Stimulated activated CD4-positive, alpha-beta T cell treated with anti-CD3 and anti-CD28 coated beads, Interleukin-1b, Interleukin-23, amount 100 ng/mL, for 1 hour (primary cell): ENCODE measurements around the gene STK10.

Experiments
- DNase-seq, 2 donors: peaks; one replicate each; pipeline ENCODE4 v3.0.0-alpha.2; 2020; ENCODE audit warnings: low read depth in 2 of 2

STK10 gene

DNA sequence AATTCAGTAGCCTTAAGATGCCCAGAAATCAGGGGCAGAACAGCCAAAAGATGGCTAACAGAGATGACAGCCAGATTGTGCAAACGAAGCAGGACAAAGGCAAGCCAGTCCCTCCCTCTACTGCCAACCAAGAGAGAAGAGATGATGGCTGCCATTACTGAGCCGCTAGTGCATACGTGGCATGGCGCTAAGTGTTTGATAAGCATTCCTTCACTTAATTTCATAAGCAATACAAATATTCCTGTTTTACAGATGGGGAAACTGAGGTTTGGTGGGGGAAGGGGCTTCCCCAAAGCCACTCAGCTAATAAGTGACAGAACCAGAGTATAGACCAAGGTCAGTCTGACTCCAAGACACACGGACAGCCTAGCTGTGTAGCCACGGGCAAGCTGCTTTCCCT lies 44.1 kb downstream of the STK10 start:
- DNase-seq, result no peak

DNA sequence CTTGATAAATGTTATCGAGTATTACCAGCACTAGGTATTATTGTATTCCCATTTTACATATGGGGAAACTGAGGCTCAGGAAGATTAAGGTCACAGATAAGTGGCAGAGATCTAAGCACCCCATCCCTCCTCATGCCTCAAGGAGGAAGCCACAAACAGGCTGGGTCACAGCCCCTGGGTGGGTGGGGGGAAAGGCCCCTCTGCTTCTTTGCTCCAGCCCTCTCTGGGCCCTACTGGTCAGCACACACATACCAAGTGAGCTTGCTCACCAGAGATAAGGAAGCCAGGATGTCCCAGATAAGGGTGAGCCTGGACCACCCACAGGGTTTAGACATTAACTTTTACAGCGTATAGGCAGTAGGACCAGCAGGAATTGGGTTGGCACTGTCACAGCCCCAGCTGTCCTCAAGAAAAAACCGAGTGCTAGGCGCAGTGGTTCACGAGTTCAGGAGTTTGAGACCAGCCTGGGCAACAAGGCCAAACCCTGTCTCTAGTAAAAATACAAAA lies 45.3 kb downstream of the STK10 start:
- no peak for DNase-seq

DNA sequence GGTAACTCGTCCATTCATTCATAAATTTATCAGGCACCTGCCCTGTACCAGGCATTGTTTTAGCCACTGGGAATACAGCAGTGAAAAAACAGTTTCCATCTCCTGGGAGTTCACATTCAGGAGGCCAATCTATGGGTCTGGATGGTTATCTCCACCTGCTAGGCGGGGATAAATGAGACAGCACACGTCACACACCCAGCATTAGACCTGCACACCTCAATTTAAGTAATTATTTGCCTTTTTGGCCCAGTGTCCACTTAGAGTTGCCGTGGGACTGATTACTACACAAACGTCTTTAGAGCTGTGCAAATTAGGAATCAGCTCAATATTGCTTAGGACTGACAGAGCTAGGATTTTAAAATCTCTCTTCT lies 46.1 kb downstream of the STK10 start:
- DNase-seq, result no peak

DNA sequence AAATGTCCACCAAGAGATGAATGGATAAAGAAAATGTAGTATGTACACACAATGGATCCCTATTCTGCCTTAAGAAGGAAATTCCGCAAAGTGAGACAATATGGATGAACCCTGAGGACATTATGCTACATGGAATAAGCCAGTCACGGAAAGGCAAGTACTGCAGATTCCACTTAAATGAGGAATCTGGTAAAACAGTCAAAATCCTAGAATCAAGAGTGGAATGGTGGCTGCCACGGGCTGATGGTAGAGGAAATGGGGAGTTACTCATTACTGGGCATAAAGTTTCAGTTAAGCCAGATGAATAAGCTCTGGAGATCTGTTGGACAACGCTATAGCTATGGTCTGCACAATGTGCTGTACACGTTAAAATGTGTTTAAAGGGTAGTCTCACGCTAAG lies 47.2 kb downstream of the STK10 start:
- DNase-seq, result no peak

DNA sequence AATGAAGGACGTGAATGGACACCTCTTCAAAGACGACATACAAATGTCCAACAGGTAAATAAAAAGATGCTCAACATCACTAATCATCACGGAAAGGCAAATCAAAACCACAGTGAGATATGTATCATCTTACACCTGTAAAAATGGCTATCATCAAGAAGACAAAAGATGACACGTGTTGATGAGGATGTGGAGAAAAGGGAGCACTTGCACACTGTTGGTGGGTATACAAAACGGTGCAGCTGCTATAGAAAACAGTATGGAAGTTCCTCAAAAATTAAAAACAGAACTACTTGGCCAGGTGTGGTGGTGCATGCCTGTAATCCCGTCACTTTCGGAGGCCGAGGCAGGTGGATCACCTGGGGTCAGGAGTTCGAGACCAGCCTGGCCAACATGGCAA lies 47.9 kb downstream of the STK10 start:
- no peak for DNase-seq

GRCh38 chr5:172137046-172137445 lies 51.0 kb downstream of the STK10 start:
- no peak for DNase-seq

DNA sequence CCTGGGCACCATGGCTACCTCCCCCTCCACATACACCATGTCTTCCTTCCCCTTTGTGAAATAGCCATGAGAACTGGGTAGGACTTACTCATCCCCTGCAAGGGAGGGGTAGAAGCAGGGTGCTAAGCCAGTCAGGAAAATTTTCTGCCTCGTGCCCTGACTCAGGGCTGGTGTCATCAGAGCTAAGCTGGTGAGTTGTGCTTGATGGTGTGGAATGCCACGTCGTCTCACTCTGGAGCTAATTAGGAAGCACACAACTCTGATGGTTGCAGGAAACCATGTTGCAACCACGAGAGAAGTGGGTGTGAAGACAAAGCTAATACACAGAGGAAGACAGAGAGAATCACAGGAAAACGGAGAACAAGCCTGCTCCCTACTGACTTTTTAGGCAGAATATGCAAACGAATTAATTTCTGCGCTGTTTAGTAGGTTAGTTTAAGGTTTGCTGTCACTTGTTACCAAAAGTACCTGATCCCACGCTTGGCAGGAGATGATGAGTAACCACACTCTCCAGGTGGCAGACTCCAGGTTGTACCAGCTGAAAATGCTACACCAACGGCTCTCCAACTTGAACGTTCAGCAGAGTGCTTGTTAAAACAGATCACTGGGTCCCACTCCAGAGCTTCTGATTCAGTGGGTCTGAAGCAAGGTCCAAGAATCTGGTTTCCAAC lies 54.5 kb downstream of the STK10 start:
- no peak for DNase-seq

GRCh38 chr5:172131690-172132089 lies 56.3 kb downstream of the STK10 start:
- DNase-seq, result no peak

DNA sequence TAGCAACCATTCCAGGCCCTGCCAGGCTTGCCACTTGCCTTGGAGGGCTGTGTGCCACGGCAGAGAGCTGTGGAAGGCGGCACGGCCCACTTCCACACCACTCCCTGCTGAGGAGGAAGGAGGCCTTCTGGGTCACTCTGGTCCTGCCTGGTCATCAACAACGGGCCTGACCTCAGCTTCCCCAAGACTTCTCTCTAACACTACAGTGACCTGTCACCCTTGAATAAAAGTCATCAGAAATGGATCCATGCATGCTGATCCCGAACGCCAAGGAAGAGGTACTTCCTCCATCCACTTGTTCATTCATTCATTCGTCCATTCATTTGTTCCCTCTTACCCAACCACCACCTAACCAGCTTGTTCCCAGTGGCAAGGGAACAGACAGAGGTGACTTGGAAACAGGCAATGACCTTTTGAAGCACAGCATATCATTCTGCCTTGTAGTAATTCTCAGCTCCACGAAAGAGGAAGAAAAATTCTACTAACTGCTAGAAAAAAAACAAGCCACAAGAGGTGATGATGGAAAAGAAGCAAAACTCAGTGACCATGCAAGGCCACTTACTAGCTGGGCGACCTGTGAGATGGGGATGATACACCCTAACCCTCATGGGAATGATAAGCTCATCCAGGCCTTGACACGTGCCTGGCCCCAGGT lies 58.6 kb downstream of the STK10 start:
- no peak for DNase-seq

DNA sequence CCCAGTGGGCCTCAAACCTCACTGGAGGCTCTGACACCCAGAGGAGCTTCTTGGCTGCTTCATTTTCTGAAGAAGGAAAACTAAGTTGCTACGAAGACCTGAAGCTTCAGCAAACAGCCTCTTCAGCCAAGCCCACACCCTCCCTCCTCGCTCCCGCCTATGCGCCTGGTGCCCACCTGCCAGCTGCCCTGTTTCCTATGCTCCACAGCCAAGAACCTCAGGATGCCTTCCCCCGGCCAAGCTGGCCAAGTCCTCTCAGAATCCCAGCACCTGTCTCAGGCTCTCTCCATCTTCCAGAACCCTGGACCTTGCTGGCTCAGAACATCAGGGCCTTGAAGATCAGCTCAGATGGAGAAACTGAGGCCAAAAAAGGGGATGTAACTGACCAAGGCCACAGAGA lies 60.4 kb downstream of the STK10 start:
- DNase-seq, result no peak

DNA sequence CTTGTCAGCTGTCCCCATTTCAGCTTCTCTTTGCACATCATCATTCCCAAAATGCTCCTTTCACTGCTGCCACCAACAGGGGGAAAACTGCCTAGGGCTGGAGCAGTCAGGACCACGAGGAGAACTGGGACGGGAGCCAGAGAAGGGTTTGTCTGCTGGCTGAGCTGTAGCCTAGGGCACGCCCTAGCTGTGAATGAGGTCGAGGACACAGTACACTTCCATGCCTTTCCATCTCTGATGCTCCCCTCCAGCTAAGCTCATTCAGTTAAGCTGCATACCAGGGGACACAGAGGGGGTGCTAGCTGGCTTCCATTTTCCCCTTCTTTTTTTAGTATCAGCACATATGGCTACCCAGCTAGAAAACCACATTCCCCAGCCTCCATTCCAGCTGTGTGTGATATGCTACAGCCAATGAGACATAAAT lies 64.7 kb downstream of the STK10 start:
- DNase-seq, result no peak

DNA sequence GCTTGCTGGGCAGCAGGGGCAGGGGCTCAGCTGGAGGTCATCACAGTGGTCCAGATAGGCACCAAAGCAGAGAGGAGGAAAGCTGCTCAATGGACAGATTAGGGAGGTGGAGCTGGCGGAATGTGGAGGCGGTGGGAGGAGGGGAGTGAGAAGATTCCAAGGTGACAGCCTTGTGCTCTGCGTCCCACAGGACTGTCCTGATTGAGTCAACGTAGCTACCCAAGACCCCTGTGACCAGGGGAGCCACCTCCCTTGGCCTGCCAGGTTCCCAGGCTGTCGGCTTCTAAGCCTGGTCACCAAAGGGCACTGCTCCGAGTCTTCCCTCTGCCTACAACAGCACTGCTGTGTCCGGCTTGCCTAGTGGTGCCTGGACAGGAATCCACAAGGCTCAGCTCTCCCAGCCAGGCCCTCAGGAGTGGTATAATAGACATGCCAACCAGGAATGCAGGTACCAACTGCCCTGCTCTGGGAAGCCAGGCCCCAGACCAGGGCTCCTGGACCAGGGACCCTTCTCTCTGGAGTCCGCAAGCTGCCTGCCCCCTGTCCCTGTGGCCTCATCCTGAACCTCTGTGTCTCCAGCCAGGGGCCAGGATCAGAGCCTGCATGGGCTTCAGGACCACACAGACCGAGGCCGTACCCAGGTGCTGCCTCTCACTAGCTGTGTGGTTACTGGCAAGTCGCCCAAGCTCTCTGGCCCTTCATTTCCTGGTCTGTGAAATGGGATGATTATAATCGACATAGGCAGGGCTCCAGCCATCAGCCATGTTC lies 67.9 kb downstream of the STK10 start:
- DNase-seq, result no peak

DNA sequence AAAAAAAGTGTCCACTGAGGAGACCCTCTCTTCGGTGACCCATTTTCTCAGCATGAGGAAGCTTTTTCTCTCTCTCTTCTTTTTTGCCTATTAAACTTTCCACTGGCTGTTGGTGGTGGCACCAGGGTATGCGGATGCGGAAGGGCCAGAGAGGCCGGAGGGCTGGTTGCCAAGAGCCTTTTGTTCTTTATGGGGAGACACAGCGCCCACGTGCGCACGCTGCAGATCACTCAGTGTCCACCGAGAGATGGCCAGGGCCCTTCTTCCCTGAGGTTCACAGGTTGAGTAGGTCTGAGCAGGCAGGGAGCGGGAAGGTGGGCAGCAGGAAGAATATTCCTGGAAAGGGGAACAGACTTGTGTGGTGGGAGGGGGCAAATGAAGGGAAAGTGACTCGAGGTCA lies 69.1 kb downstream of the STK10 start:
- no peak for DNase-seq

DNA sequence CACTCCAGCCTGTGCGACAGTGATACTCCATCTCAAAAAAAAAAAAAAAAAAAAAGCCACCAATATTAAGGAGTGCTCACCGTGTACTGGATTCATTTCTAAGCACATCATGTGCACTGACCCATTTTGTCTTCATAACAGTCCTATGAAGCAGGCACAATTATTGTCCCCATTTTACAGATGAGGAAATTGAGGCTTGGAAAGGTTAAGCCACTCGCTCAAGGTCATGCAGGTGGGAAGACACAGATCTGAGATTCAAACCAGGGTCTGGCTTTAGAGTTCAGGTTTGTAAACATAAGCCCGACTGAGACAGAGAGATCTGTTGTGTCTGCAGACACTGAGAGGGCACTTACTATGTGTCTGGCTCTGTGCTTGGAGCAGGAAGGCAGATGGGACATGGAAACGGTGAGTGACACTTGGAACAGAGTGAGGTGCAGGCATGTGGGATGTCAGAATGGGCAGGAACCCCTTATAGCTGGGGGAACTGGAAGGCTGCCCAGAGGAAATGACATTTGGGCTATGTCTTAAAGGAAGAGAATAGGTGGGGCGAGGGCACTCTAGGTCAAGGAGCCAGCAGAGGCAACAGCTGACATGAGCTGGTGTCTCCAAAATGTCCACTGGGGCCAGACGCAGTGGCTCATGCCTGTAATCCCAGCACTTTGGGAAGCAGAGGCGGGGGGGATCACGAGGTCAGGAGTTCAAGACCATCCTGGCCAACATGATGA lies 69.9 kb downstream of the STK10 start:
- DNase-seq, result no peak

DNA sequence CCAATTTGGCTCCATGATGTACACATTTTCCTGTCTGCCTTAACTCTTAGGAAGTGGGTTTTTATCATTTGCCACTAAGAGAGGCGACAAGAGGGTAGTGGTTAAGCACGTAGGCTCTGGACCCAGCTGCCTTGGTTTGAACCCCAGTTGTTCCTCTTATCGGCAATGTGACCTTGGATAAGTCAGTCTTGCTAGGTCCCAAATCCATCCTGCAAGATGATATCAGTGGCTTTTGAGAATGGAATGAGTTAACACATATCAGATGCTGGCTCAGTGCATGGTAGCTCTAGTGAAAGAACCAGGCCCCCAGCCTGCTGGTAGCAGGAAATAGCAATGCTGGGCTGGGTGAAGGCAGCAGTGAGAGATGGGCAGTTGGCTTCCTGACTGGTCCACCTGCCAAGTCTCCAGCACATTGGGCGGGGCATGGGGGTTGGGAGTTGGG lies 72.5 kb downstream of the STK10 start:
- no peak for DNase-seq

- peak in 1 of 2 donors; percentile 48 for DNase-seq
These were observed 73.1 kb downstream of the STK10 start for GRCh38 chr5:172114875-172115422.

- peak; percentile 21 to 26 for DNase-seq
These were observed 75.0 kb downstream of the STK10 start for GRCh38 chr5:172113036-172113435.

- DNase-seq, result no peak
These were observed 76.2 kb downstream of the STK10 start for GRCh38 chr5:172111852-172112225.

- DNase-seq, result peak; percentile 44 to 61
These were observed 76.8 kb downstream of the STK10 start for GRCh38 chr5:172110921-172111851.

DNA sequence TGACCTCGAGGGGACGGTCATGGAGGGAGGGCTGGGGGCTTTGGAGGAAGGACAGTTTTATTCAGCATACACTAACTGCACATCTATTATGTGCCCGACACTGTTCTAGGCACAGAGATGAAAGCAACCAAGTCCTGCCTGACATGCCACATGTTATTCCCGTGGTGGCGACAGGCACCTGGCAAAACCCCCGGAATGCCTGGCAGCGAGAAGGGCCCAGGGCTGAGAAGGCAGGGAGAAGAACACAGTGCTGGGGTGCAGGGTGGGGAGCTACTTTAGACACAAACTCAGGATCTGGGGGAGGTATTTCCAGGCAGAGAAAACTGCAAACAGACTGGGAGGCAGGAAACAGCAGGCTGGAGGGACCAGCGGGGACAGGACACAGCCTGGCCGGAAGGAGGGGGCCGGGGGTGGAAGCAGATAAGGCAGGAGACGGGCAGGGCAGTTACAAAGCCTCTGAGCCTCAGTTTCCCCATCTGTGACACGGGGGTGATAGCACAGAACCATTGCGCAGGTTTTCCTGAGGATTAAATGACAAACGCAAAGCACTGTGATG lies 77.7 kb downstream of the STK10 start:
- no peak for DNase-seq
